ENCODE measurements around the gene SMAD2. TPM values are rescaled to one million over a fixed set of nuclear protein-coding genes. Genes with fewer than 3 reads are reported as not detected.
"Not testable (repeated sequence)": the region's sequence is repeated elsewhere in the genome, so short reads cannot be mapped to it uniquely, and the experiment has no call there.

SMAD2 gene
- total and polyA plus RNA-seq, 12 donors: 20.9 to 270 (median 140) TPM

- H3K36me3 ChIP-seq (replicated peaks in 1 of 2): no peaks in the 10 kb centered on the region
- no peak for DNase-seq
- H3K9me3 ChIP-seq (replicated peaks in 1 of 3): no peaks in the 10 kb centered on the region
- no peaks in the 10 kb centered on the region for H3K4me1 ChIP-seq (replicated peaks in 1 of 2)
- intact Hi-C loops (cut with DNase I): no loop called here
- H3K4me3 ChIP-seq: no peak overlapping the region
- TF ChIP-seq CTCF (IDR thresholded peaks at IDR 0.05) (no peak), POLR2A (IDR thresholded peaks at IDR 0.05) (no peak)
- H3K27me3 ChIP-seq: no peaks in the 10 kb centered on the region
- WGBS, 4 donors: 74 to 97% (median 92%) methylated on average over 2 of the region's 2 CpGs
- no peak overlapping the region for H3K27ac ChIP-seq
These were observed 162.8 kb downstream of the SMAD2 start for GRCh38 chr18:47767699-47768098.

GRCh38 chr18:47767198-47767597, 163.3 kb downstream of the SMAD2 start:
- H3K4me1 ChIP-seq (replicated peaks in 1 of 2); H3K36me3 ChIP-seq (replicated peaks in 1 of 2); H3K9me3 ChIP-seq (replicated peaks in 1 of 3); H3K27ac ChIP-seq; H3K27me3 ChIP-seq; DNase-seq; intact Hi-C loops (cut with DNase I); H3K4me3 ChIP-seq: not testable (repeated sequence)
- WGBS, 4 donors: 95 to 100% (median 98%) methylated on average over 3 of the region's 3 CpGs

Small RNAs within 50 kb of the gene (small RNA-seq; reads per million reads assigned to genes)
- gene AC120349.2: 0 reads per million in 2 donors
- gene MTCO2P2: 0 reads per million in 2 donors

Measured in adrenal gland (tissue), 12 donors.